GM13976 (cell line): ENCODE results near the gene NENF.

Source experiments
- DNase-seq: peaks from one replicate; pipeline ENCODE4 v3.0.0; 2012; ENCODE audit warnings: low spot score
- CTCF ChIP-seq: IDR thresholded peaks from 2 replicates; pipeline ENCODE4 v1.5.1; 2012; ENCODE audit warnings: borderline replicate concordance, mild to moderate bottlenecking; ENCODE audit not compliant: insufficient read depth; ENCODE audit errors: extremely low read depth, missing control alignments, control extremely low read depth
- in situ Hi-C: fragments of 300-500 bp; cut with MboI; formaldehyde crosslinking; loops from one replicate; pipeline ENCODE4 v1.12.0; 2022; ENCODE audit warnings: low sequenced_read_pairs, mixed read lengths, inconsistent platforms; ENCODE audit not compliant: unreplicated experiment

Gene NENF

DNA sequence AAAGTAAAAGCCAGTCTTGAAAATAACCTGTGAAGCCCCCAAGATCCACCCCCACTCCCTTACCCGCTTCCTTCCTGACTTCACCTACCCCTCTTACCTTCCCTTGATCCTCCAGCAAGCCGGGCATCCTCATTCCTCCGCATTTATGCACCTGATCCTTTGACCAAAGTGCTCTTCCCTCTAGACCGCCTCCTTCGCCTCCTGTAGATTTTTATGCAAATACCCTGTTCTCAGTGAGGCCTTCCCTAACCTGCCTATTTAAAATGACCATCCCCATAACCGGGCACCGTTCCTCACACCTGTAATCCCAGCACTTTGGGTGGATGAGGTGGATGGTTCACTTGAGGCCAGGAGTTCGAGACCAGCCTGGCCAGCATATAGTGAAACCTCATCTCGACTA is 1.1 kb upstream of the NENF start:
- TF ChIP-seq CTCF, result no peak
- DNase-seq, result no peak
- in situ Hi-C loops, result no loop called here

DNA sequence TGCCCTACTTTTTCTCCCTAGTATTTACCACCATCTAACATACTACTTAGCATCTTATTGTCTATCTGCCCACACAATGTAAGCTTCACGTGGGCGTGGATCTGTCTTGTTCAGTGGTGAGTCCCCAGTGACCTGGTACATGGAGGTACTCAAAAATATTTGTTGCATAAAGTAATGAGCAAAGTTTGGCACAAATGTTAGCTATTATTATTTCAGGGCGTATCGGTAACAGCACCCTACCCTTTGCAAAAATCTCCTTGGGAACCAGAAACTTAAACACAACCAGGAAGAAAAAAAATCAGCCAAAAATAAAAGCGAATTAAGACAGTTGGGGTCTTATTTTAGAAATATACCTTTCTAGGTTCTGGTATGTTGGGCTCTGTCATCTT is 454 bp upstream of the NENF start:
- TF ChIP-seq CTCF, result no peak
- DNase-seq, result no peak
- in situ Hi-C loops, result no loop called here

GRCh38 chr1:212433577-212434462 is 1.1 kb downstream of the NENF start:
- in situ Hi-C loops, result no loop called here
- no peak for DNase-seq
- no peak for TF ChIP-seq CTCF

- TF ChIP-seq CTCF, result no peak
- in situ Hi-C loops, result no loop called here
Observed at GRCh38 chr1:212434992-212435391, 2.3 kb downstream of the NENF start.

GRCh38 chr1:212437179-212437798 is 4.6 kb downstream of the NENF start:
- in situ Hi-C loops, result no loop called here
- no peak for TF ChIP-seq CTCF
- DNase-seq, result no peak

More at GRCh38 chr1:212434992-212435391, 2.3 kb downstream of the NENF start:
- DNase-seq, result no peak

- no peak for DNase-seq
- no peak for TF ChIP-seq CTCF
- in situ Hi-C loops, result no loop called here
Observed at GRCh38 chr1:212438831-212439237, 6.1 kb downstream of the NENF start.

- in situ Hi-C loops, result no loop called here
Observed at GRCh38 chr1:212440419-212440818, 7.7 kb downstream of the NENF start.

More at GRCh38 chr1:212440419-212440818, 7.7 kb downstream of the NENF start:
- TF ChIP-seq CTCF, result no peak
- DNase-seq, result no peak
